ENCODE measurements around the gene CDC42BPB. TPM values are rescaled to one million over a fixed set of nuclear protein-coding genes. Genes with fewer than 3 reads are reported as not detected.
A peak's percentile ranks its signal among the peaks of the same experiment; 100 is the strongest.

The CDC42BPB gene
- total RNA-seq, 6 donors from 2014 or later: 108 to 268 (median 124) TPM

- ATAC-seq (ENCODE audit: low FRiP score in 2 of 2) (no peak), DNase-seq (peak in 1 of 2 donors; percentile 52)
- peaks cover 3 to 41% (median 23%) of the 10 kb centered on the region in 4 donors for H3K36me3 ChIP-seq
- WGBS, 2 donors: 88 to 92% methylated on average over 14 to 17 of the region's 26 CpGs
- no peaks in the 10 kb centered on the region for H3K9me3 ChIP-seq
- H3K27me3 ChIP-seq: peaks cover 2 to 30% (median 26%) of the 10 kb centered on the region in 4 donors
- H3K4me1 ChIP-seq: peaks cover 28 to 35% (median 29%) of the 10 kb centered on the region in 4 donors
- H3K27ac ChIP-seq: no peak overlapping the region
- TF ChIP-seq POLR2AphosphoS5 (IDR thresholded peaks at IDR 0.05) (no peak), EP300 (IDR thresholded peaks at IDR 0.05) (no peak), CTCF (IDR thresholded peaks at IDR 0.05) (no peak), POLR2A (IDR thresholded peaks at IDR 0.05) (no peak)
- H3K4me3 ChIP-seq: no peak overlapping the region
Measured at GRCh38 chr14:102932484-102933248, 124.7 kb downstream of the CDC42BPB start.

- Histone ChIP-seq H3K27me3 (peaks cover 2 to 30% (median 26%) of the 10 kb centered on the region in 4 donors), H3K36me3 (peaks cover 0 to 32% (median 16%) of the 10 kb centered on the region in 4 donors), H3K27ac (no peak overlapping the region), H3K9me3 (no peaks in the 10 kb centered on the region), H3K4me3 (no peak overlapping the region), H3K4me1 (peaks cover 28 to 43% (median 29%) of the 10 kb centered on the region in 4 donors)
- DNase-seq: peak in 1 of 2 donors; percentile 61
- ATAC-seq (ENCODE audit: low FRiP score in 2 of 2): no peak
- TF ChIP-seq CTCF (IDR thresholded peaks at IDR 0.05): no peak
- TF ChIP-seq EP300 (IDR thresholded peaks at IDR 0.05): no peak
- TF ChIP-seq POLR2A (IDR thresholded peaks at IDR 0.05): no peak
- no peak for TF ChIP-seq POLR2AphosphoS5 (IDR thresholded peaks at IDR 0.05)
- 92 to 100% methylated on average over 4 to 12 of the region's 12 CpGs for WGBS, 2 donors
Measured at GRCh38 chr14:102931580-102932285, 125.6 kb downstream of the CDC42BPB start.

GRCh38 chr14:102930753-102931579 is 126.4 kb downstream of the CDC42BPB start:
- no peak for TF ChIP-seq POLR2A (IDR thresholded peaks at IDR 0.05)
- no peak for TF ChIP-seq CTCF (IDR thresholded peaks at IDR 0.05)
- TF ChIP-seq POLR2AphosphoS5 (IDR thresholded peaks at IDR 0.05): no peak
- TF ChIP-seq EP300 (IDR thresholded peaks at IDR 0.05): no peak
- H3K4me1 ChIP-seq: peaks cover 28 to 44% (median 29%) of the 10 kb centered on the region in 4 donors
- no peaks in the 10 kb centered on the region for H3K9me3 ChIP-seq
- peak overlapping the region in 2 of 4 donors; percentile 55 to 56 for H3K4me3 ChIP-seq
- no peak overlapping the region for H3K27ac ChIP-seq
- DNase-seq (peak in 1 of 2 donors; percentile 84), ATAC-seq (ENCODE audit: low FRiP score in 2 of 2) (no peak)
- peaks cover 0 to 26% (median 16%) of the 10 kb centered on the region in 4 donors for H3K36me3 ChIP-seq
- WGBS, 2 donors: 76 to 81% methylated on average over 23 to 34 of the region's 34 CpGs
- peaks cover 2 to 30% (median 26%) of the 10 kb centered on the region in 4 donors for H3K27me3 ChIP-seq

- WGBS, 2 donors: 27% methylated on average over 23 of the region's 74 CpGs; no CpG with 5 or more reads in 1 of the 2 donors
- Histone ChIP-seq H3K9me3 (no peaks in the 10 kb centered on the region), H3K36me3 (peaks cover 0 to 26% (median 16%) of the 10 kb centered on the region in 4 donors), H3K27me3 (peaks cover 2 to 30% (median 26%) of the 10 kb centered on the region in 4 donors), H3K4me1 (peaks cover 28 to 44% (median 29%) of the 10 kb centered on the region in 4 donors), H3K27ac (no peak overlapping the region), H3K4me3 (peak overlapping the region in 3 of 4 donors; percentile 44 to 56 (median 55))
- no peak for ATAC-seq (ENCODE audit: low FRiP score in 2 of 2)
- peak in 1 of 2 donors; percentile 88 for DNase-seq
- no peak for TF ChIP-seq CTCF (IDR thresholded peaks at IDR 0.05)
- TF ChIP-seq POLR2A (IDR thresholded peaks at IDR 0.05): no peak
- TF ChIP-seq EP300 (IDR thresholded peaks at IDR 0.05): no peak
- TF ChIP-seq POLR2AphosphoS5 (IDR thresholded peaks at IDR 0.05): no peak
Measured at GRCh38 chr14:102930138-102930752, 127.1 kb downstream of the CDC42BPB start.

Data from upper lobe of left lung (tissue), 6 donors.